Mesodermal cell (in vitro differentiated cells): ENCODE data around the gene JMJD8.

Experiments used
- H3K27ac ChIP-seq: 2 replicates; pipeline ENCODE4 v1.7.0; 2013; ENCODE audit warnings: mild to moderate bottlenecking, low read depth, low read length, moderate library complexity; ENCODE audit not compliant: severe bottlenecking
- H3K36me3 ChIP-seq: 2 replicates; pipeline ENCODE4 v1.7.1; 2013; ENCODE audit warnings: mild to moderate bottlenecking, low read length, moderate library complexity; ENCODE audit not compliant: control insufficient read depth, insufficient read depth
- H3K4me1 ChIP-seq: one replicate; pipeline ENCODE4 v1.7.1; 2013; ENCODE audit warnings: mild to moderate bottlenecking, low read length; ENCODE audit not compliant: insufficient read depth, control insufficient read depth, poor library complexity, severe bottlenecking
- H3K4me3 ChIP-seq: 2 replicates; pipeline ENCODE4 v1.7.0; 2013; ENCODE audit warnings: low read length, control low read depth, mild to moderate bottlenecking; ENCODE audit not compliant: insufficient read depth, poor library complexity, severe bottlenecking; ENCODE audit errors: extremely low read depth
- H3K9me3 ChIP-seq: 2 replicates; pipeline ENCODE4 v1.7.1; 2013; ENCODE audit warnings: mild to moderate bottlenecking, low read length, moderate library complexity; ENCODE audit not compliant: control insufficient read depth
- WGBS, 2 experiments: methylation state at CpG; one replicate each; pipeline ENCODE4 v1.1.5; 2013; ENCODE audit warnings: missing lambda C conversion rate in 2 of 2; ENCODE audit not compliant: insufficient coverage in 2 of 2; 5-methylcytosine and 5-hydroxymethylcytosine counted together

Gene JMJD8

DNA sequence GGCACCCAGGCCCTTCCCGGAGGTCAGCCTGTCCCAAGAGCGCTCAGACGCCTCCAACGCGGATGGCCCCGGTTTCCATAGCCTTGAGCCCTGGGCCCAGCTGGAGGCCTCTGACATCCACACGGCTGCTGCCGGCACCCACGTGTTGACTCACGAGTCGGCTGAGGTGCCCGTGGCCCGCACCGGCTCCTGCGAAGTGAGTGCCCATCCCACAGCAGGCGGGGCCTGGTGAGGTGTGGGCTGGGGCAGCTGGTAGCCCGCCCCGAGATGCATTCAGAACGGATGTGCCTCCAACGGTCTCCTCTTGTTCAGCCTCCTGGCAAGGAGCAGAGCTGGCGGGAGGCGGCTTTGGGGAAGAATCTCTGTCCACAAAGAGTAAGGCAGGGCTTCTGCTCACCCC, 32.3 kb downstream of the JMJD8 start:
- Histone ChIP-seq H3K36me3 (peaks cover 20% of the 10 kb centered on the region), H3K4me3 (no peak overlapping the region), H3K27ac (no peak overlapping the region), H3K4me1 (peaks cover 7% of the 10 kb centered on the region), H3K9me3 (no peaks in the 10 kb centered on the region)
- WGBS, 2 experiments, result 93 to 95% methylated on average over 19 to 22 of the region's 22 CpGs

DNA sequence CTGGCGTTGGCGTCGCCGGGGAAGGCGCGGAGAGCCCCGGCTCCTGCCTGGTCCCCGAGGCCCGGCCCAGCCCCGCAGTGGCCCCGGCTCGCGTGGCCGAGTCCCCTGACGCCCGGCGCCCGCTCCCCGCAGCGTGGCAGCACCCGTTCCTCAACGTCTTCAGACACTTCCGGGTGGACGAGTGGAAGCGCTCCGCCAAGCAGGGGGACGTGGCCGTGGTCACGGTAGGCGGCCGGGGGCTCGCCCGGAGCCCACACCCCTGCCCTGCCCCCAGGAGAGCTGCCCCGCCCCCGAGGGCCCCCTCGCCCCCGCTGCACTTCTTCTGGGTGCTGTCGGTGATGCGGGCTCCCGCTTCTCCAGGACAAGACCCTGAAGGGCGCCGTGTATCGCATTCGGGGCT, 34.5 kb downstream of the JMJD8 start:
- no peaks in the 10 kb centered on the region for H3K9me3 ChIP-seq
- peaks cover 16% of the 10 kb centered on the region for H3K36me3 ChIP-seq
- peak overlapping the region; percentile 66 for H3K4me3 ChIP-seq
- peaks cover 7% of the 10 kb centered on the region for H3K4me1 ChIP-seq
- no peak overlapping the region for H3K27ac ChIP-seq
- WGBS, 2 experiments, result 10 to 11% methylated on average over 29 to 35 of the region's 44 CpGs

- 4% methylated on average over 69 to 91 of the region's 91 CpGs for WGBS, 2 experiments
- peaks cover 7% of the 10 kb centered on the region for H3K4me1 ChIP-seq
- peak within 1 kb of the TSS; percentile 77 for H3K27ac ChIP-seq
- peaks cover 14% of the 10 kb centered on the region for H3K36me3 ChIP-seq
- no peaks in the 10 kb centered on the region for H3K9me3 ChIP-seq
- H3K4me3 ChIP-seq, result peak within 1 kb of the TSS; percentile 66
These were observed 35.1 kb downstream of the JMJD8 start, which contains the start of gene WDR90 for GRCh38 chr16:648781-649589. WDR90 (plus strand) TSS chr16:649365; CDS start chr16:649417, 52 bp downstream.

- 64 to 69% methylated on average over 21 to 24 of the region's 24 CpGs for WGBS, 2 experiments
- peak overlapping the region; percentile 66 for H3K4me3 ChIP-seq
- peaks cover 10% of the 10 kb centered on the region for H3K36me3 ChIP-seq
- H3K27ac ChIP-seq, result peak overlapping the region; percentile 77
- peaks cover 7% of the 10 kb centered on the region for H3K4me1 ChIP-seq
- no peaks in the 10 kb centered on the region for H3K9me3 ChIP-seq
These were observed 35.9 kb downstream of the JMJD8 start for GRCh38 chr16:648071-648780.

- Histone ChIP-seq H3K36me3 (peaks cover 5% of the 10 kb centered on the region), H3K9me3 (no peaks in the 10 kb centered on the region), H3K27ac (no peak overlapping the region), H3K4me1 (peaks cover 12% of the 10 kb centered on the region), H3K4me3 (no peak overlapping the region)
- 95 to 97% methylated on average over 21 to 23 of the region's 25 CpGs for WGBS, 2 experiments
These were observed 36.8 kb downstream of the JMJD8 start for GRCh38 chr16:647173-647902.

DNA sequence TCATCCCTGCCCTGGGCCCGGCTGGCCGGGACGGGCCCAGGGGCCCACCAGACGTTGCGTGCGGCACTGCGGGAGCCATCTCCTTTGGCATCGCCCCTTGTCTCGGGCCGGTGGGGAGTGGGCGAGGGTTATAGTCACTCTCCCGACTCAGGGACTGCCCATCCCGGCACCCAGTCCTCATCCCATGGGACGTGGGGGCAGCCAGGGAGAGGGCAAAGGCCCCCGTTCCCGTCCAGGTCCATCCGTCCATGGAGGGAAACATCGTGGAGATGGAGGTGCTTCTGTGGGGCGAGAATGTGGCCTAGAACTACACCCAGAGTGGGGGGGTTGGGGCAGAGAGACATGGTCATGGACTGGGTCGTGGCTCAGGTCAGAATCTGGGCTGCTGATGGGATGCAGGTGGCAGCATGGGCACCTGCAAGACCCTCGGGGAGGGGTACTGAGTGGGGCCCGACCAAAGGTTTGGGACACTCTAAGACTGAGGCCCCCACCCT, 37.4 kb downstream of the JMJD8 start:
- Histone ChIP-seq H3K27ac (no peak overlapping the region), H3K9me3 (no peaks in the 10 kb centered on the region), H3K4me1 (peaks cover 12% of the 10 kb centered on the region), H3K4me3 (no peak overlapping the region), H3K36me3 (no peaks in the 10 kb centered on the region)
- 90 to 96% methylated on average over 17 to 22 of the region's 22 CpGs for WGBS, 2 experiments

- H3K36me3 ChIP-seq, result no peaks in the 10 kb centered on the region
- WGBS, 2 experiments, result 85 to 93% methylated on average over 22 to 29 of the region's 32 CpGs
- H3K4me1 ChIP-seq, result peaks cover 12% of the 10 kb centered on the region
- no peak overlapping the region for H3K4me3 ChIP-seq
- H3K27ac ChIP-seq, result no peak overlapping the region
- no peaks in the 10 kb centered on the region for H3K9me3 ChIP-seq
These were observed 38.1 kb downstream of the JMJD8 start for GRCh38 chr16:645852-646678.

- no peaks in the 10 kb centered on the region for H3K9me3 ChIP-seq
- no peak overlapping the region for H3K4me3 ChIP-seq
- no peak overlapping the region for H3K27ac ChIP-seq
- 99 to 100% methylated on average over 3 to 12 of the region's 12 CpGs for WGBS, 2 experiments
- no peaks in the 10 kb centered on the region for H3K36me3 ChIP-seq
- peaks cover 12% of the 10 kb centered on the region for H3K4me1 ChIP-seq
These were observed 39.6 kb downstream of the JMJD8 start for GRCh38 chr16:644556-644955.

GRCh38 chr16:643050-643368, 41.1 kb downstream of the JMJD8 start:
- Histone ChIP-seq H3K9me3 (no peaks in the 10 kb centered on the region), H3K27ac (no peak overlapping the region), H3K4me3 (peak overlapping the region; percentile 56), H3K4me1 (peaks cover 10% of the 10 kb centered on the region), H3K36me3 (no peaks in the 10 kb centered on the region)
- WGBS, 2 experiments, result 92 to 94% methylated on average over 10 to 11 of the region's 13 CpGs
